ENCODE data around the gene ANTXRL. TPM values are rescaled to one million over a fixed set of nuclear protein-coding genes. Genes with fewer than 3 reads are reported as not detected.
"Not testable (repeated sequence)": the region's sequence is repeated elsewhere in the genome, so short reads cannot be mapped to it uniquely, and the experiment has no call there.

ANTXRL gene
- 0.57 TPM for total RNA-seq
- polyA plus RNA-seq: 0.39 TPM
- long read RNA-seq, donor 1: 0 reads
- long read RNA-seq, donor 2: 0 reads
- long read RNA-seq, donor 3: 0 reads
- long read RNA-seq, donor 4: 0 reads
- long read RNA-seq, donor 5, partial matches to known transcripts: 12 of 12 reads
- long read RNA-seq, donor 5, other reads (novel, unspliced or antisense): 0 of 12 reads
- long read RNA-seq, donor 6: 0 reads
- long read RNA-seq, donor 7: 0 reads
- long read RNA-seq, donor 8: 0 reads
- long read RNA-seq, donor 9: 0 reads
- long read RNA-seq, donor 10: 0 reads

DNA sequence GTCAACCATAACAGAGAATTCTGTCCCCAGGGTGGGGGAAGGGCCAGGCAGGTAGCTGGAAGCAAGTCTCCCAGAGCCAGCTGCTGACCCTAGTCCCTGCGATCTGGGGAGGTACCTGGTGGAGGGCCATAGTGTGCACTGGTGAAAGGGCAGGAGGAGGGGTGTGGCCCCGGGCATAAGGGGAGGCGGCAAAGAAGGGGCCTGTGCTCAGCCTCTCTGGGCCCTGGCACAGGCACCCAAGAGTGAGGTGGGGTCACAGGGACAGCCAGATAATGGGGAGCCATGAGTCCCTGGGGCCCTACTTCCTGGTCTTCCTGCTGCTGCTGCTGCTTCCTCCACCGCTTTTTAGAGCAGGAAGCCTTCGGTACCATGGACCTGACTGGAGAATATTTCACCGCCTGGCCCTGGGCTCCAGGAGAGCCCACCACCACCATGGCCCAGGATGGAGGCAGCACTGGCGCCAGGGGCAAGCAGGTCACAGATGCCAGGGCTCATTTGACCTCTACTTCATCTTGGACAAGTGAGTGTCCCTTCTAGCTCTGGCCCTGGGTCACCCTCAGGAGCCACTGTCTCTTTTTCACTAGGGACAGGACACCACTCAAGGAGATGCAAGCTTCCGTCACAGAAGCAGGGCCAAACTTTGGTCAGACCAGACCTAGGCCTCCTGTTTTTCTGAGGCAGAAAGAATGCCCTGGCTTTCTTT, at the start of gene ANTXRL:
ANTXRL (plus strand) TSS at position 7 of the 703 bp plus-strand sequence; CDS start at position 273, 266 bp downstream.
- Histone ChIP-seq H3K9me3 (ENCODE audit: control insufficient read depth in 2 of 2, insufficient read depth in 1 of 2, low read length in 1 of 2) (no peaks in the 10 kb centered on the region), H3K27me3 (ENCODE audit: control insufficient read depth in 2 of 2, insufficient read depth in 1 of 2, low read length in 1 of 2) (peaks cover 4 to 9% of the 10 kb centered on the region in 2 donors), H3K27ac (ENCODE audit: low read depth in 1 of 2, low read length in 1 of 2) (no peak within 1 kb of the TSS), H3K4me1 (ENCODE audit: control insufficient read depth in 2 of 2, insufficient read depth in 2 of 2, low read length in 2 of 2) (peaks cover 12 to 26% of the 10 kb centered on the region in 2 donors), H3K4me3 (ENCODE audit: low read length in 2 of 2) (no peak within 1 kb of the TSS), H3K36me3 (ENCODE audit: control insufficient read depth in 2 of 2, insufficient read depth in 2 of 2, low read length in 1 of 2) (no peaks in the 10 kb centered on the region)
- DNase-seq (ENCODE audit: low read depth in 6 of 9, low spot score in 9 of 9): no peak
- WGBS: 99% methylated on average over 8 of the region's 8 CpGs

DNA sequence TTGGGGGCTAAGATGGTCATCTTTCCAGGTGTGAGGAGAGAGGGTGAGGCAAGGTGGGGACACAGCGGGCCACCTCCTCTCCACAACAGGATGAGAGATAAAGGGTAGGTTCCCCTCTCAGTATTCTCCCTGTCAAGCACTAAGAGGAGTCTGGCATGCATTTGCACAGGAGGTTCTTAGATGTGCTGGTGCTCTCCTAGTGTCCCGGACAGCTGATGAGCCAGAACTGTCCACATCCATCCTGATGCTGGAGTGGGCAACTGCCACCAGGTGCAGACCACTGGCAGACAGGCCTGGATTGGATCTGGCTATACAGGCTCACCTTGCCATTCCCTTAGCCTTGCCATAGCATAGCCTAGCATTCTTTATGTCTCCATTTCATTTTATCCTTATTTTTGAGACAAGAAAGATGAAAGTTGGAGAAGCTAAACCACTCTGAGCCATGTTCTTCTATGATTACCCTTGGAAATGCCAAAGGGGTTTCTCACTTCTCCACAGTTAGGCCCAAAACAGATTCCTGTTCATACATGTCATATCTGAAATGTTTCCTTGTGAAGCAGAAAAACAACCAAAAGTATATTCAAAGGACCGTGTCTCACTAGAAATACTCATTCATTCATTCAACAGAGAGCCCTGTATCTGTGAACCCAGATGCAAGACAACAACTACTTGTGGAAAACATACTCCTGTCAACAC, 48.8 kb upstream of the ANTXRL start:
- Histone ChIP-seq H3K4me3 (ENCODE audit: low read length in 2 of 2) (no peak overlapping the region), H3K36me3 (ENCODE audit: control insufficient read depth in 2 of 2, insufficient read depth in 2 of 2, low read length in 1 of 2) (peaks cover 49 to 70% of the 10 kb centered on the region in 2 donors), H3K27me3 (ENCODE audit: control insufficient read depth in 2 of 2, insufficient read depth in 1 of 2, low read length in 1 of 2) (no peaks in the 10 kb centered on the region), H3K27ac (ENCODE audit: low read depth in 1 of 2, low read length in 1 of 2) (no peak overlapping the region), H3K4me1 (ENCODE audit: control insufficient read depth in 2 of 2, insufficient read depth in 2 of 2, low read length in 2 of 2) (no peaks in the 10 kb centered on the region), H3K9me3 (ENCODE audit: control insufficient read depth in 2 of 2, insufficient read depth in 1 of 2, low read length in 1 of 2) (peaks cover 0 to 3% of the 10 kb centered on the region in 2 donors)
- 96% methylated on average over 3 of the region's 3 CpGs for WGBS
- no peak for DNase-seq (ENCODE audit: low read depth in 6 of 9, low spot score in 9 of 9)

DNA sequence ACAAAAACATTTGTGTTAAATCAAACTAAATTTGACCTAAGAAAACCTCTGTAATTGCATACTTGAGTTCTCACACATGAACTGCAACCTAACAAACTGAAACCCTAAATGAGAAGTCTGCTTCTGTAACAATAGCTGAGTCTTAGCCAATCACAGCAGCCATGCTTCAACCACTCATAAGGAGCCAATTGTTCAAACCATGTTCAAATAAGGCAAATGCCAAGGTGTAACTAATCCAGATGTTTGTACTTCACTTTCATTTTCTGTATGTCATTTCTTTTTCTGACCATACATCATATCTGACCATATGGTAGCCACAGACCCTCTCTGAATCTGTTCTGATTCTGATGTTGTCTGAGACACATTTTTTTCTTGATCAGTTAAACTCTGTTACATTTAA, 47.5 kb upstream of the ANTXRL start:
- Histone ChIP-seq H3K36me3 (ENCODE audit: control insufficient read depth in 2 of 2, insufficient read depth in 2 of 2, low read length in 1 of 2) (peaks cover 45 to 61% of the 10 kb centered on the region in 2 donors), H3K4me1 (ENCODE audit: control insufficient read depth in 2 of 2, insufficient read depth in 2 of 2, low read length in 2 of 2) (no peaks in the 10 kb centered on the region), H3K27ac (ENCODE audit: low read depth in 1 of 2, low read length in 1 of 2) (no peak overlapping the region), H3K27me3 (ENCODE audit: control insufficient read depth in 2 of 2, insufficient read depth in 1 of 2, low read length in 1 of 2) (no peaks in the 10 kb centered on the region), H3K9me3 (ENCODE audit: control insufficient read depth in 2 of 2, insufficient read depth in 1 of 2, low read length in 1 of 2) (peaks cover 0 to 3% of the 10 kb centered on the region in 2 donors), H3K4me3 (ENCODE audit: low read length in 2 of 2) (no peak overlapping the region)
- no peak for DNase-seq (ENCODE audit: low read depth in 6 of 9, low spot score in 9 of 9)

DNA sequence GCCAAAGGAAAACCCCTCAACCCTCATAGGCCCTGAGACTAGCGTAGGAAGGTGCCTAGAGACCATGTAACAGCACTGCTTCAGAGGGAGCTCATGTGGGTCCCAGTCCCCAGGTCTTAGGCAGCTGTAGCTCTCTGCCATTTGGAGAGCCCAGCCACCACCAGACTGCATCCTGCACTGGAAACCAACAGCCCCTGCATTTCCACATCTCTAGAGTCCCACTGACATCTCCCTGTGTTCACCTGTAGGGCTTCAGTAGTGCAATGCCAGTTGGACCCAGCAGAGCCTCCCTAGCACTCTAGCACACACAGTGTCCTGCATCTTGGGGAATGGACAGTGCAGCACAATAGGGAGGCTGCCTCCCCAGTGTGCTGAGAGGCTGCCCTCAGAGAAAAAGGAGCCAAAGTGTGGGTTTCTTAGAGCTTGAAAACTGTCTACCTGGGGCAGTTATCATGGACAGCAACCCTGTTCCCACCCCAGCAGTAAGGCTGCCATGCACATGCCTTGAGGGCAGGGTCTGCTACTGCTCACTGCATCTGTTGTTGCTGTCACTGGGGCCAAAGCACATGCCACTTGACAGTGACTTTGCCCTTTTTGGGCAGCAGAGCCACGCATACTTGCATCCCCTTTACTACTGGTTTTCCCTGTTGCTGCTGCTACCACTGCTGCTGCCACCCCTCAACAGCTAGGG, 46.7 kb upstream of the ANTXRL start:
- Histone ChIP-seq H3K4me3 (ENCODE audit: low read length in 2 of 2) (no peak overlapping the region), H3K36me3 (ENCODE audit: control insufficient read depth in 2 of 2, insufficient read depth in 2 of 2, low read length in 1 of 2) (peaks cover 36 to 53% of the 10 kb centered on the region in 2 donors), H3K27ac (ENCODE audit: low read depth in 1 of 2, low read length in 1 of 2) (no peak overlapping the region), H3K9me3 (ENCODE audit: control insufficient read depth in 2 of 2, insufficient read depth in 1 of 2, low read length in 1 of 2) (no peaks in the 10 kb centered on the region), H3K4me1 (ENCODE audit: control insufficient read depth in 2 of 2, insufficient read depth in 2 of 2, low read length in 2 of 2) (no peaks in the 10 kb centered on the region), H3K27me3 (ENCODE audit: control insufficient read depth in 2 of 2, insufficient read depth in 1 of 2, low read length in 1 of 2) (no peaks in the 10 kb centered on the region)
- 100% methylated on average over 2 of the region's 2 CpGs for WGBS
- DNase-seq (ENCODE audit: low read depth in 6 of 9, low spot score in 9 of 9): no peak

GRCh38 chr10:46240684-46241565, 45.9 kb upstream of the ANTXRL start:
- H3K9me3 ChIP-seq (ENCODE audit: control insufficient read depth in 2 of 2, insufficient read depth in 1 of 2, low read length in 1 of 2): no peaks in the 10 kb centered on the region
- DNase-seq (ENCODE audit: low read depth in 6 of 9, low spot score in 9 of 9): no peak
- peaks cover 38 to 49% of the 10 kb centered on the region in 2 donors for H3K36me3 ChIP-seq (ENCODE audit: control insufficient read depth in 2 of 2, insufficient read depth in 2 of 2, low read length in 1 of 2)
- H3K27ac ChIP-seq (ENCODE audit: low read depth in 1 of 2, low read length in 1 of 2): no peak overlapping the region
- H3K4me3 ChIP-seq (ENCODE audit: low read length in 2 of 2): no peak overlapping the region
- H3K27me3 ChIP-seq (ENCODE audit: control insufficient read depth in 2 of 2, insufficient read depth in 1 of 2, low read length in 1 of 2): no peaks in the 10 kb centered on the region
- H3K4me1 ChIP-seq (ENCODE audit: control insufficient read depth in 2 of 2, insufficient read depth in 2 of 2, low read length in 2 of 2): no peaks in the 10 kb centered on the region
- 98% methylated on average over 2 of the region's 2 CpGs for WGBS

GRCh38 chr10:46245381-46245900, 41.4 kb upstream of the ANTXRL start:
- Histone ChIP-seq H3K36me3 (ENCODE audit: control insufficient read depth in 2 of 2, insufficient read depth in 2 of 2, low read length in 1 of 2) (peaks cover 41 to 42% of the 10 kb centered on the region in 2 donors), H3K9me3 (ENCODE audit: control insufficient read depth in 2 of 2, insufficient read depth in 1 of 2, low read length in 1 of 2) (no peaks in the 10 kb centered on the region), H3K27me3 (ENCODE audit: control insufficient read depth in 2 of 2, insufficient read depth in 1 of 2, low read length in 1 of 2) (no peaks in the 10 kb centered on the region), H3K4me1 (ENCODE audit: control insufficient read depth in 2 of 2, insufficient read depth in 2 of 2, low read length in 2 of 2) (no peaks in the 10 kb centered on the region), H3K27ac (ENCODE audit: low read depth in 1 of 2, low read length in 1 of 2) (no peak overlapping the region), H3K4me3 (ENCODE audit: low read length in 2 of 2) (no peak overlapping the region)
- 96% methylated on average over 9 of the region's 9 CpGs for WGBS
- no peak for DNase-seq (ENCODE audit: low read depth in 6 of 9, low spot score in 9 of 9)

DNA sequence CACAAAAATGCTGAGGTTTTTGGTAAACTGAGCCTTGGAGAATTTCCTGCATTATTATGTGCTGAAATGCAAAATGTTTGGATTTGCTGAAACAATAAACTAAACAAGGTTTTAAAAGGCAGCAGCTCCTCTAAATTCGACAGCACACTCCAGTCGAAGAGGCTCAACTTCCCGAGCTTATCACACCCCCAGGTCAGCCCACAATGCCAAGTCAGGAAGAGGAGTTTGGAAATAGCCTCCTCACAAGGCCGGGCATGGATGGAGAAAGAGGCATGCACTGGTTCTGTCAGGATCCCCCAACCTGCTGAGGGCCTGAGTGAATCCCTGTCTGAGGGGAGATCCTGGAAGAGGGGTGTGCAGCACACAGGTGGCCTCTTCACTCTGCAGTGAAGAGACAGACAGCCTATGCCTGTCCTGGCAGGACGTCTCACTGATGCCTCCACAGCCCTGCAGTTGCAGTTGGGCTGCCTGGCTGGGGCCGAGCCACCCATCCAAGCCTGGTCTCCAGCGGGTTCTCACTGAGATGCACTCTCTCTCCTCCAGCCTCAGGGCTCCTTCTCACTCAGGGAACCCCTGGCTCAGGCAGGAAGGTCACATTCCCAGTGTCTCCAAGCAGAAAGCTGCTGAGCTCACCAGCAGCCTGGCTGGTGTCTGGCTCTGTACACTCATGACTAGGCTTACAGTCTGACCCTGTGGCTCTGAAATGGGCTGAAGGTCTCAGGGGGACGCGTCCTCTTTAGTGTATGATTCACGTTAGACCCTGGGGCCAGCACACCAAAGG, 40.2 kb upstream of the ANTXRL start:
- not testable (repeated sequence) for H3K9me3 ChIP-seq (ENCODE audit: control insufficient read depth in 2 of 2, insufficient read depth in 1 of 2, low read length in 1 of 2); H3K27ac ChIP-seq (ENCODE audit: low read depth in 1 of 2, low read length in 1 of 2); H3K27me3 ChIP-seq (ENCODE audit: control insufficient read depth in 2 of 2, insufficient read depth in 1 of 2, low read length in 1 of 2); H3K4me3 ChIP-seq (ENCODE audit: low read length in 2 of 2); DNase-seq (ENCODE audit: low read depth in 6 of 9, low spot score in 9 of 9); H3K4me1 ChIP-seq (ENCODE audit: control insufficient read depth in 2 of 2, insufficient read depth in 2 of 2, low read length in 2 of 2)
- WGBS: 95% methylated on average over 10 of the region's 10 CpGs
- H3K36me3 ChIP-seq (ENCODE audit: control insufficient read depth in 2 of 2, insufficient read depth in 2 of 2, low read length in 1 of 2): peaks cover 42 to 44% of the 10 kb centered on the region in 2 donors

DNA sequence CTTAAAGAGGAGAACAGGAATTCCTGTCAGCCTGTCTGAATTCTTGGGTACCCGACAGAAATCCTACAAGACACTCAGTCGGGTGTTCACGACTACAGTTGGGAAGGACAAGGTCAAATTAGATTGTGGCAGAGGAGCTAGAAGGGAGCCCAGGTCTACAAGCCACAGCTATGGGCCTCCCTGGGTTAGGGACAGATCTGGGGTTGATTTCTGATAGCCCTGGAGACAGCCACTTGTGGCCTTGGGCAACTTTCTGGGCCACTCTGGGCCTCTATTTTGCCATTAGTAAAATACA, 39.7 kb upstream of the ANTXRL start:
- H3K27ac ChIP-seq (ENCODE audit: low read depth in 1 of 2, low read length in 1 of 2): no peak overlapping the region
- no peak overlapping the region for H3K4me3 ChIP-seq (ENCODE audit: low read length in 2 of 2)
- 100% methylated on average over 3 of the region's 3 CpGs for WGBS
- no peaks in the 10 kb centered on the region for H3K9me3 ChIP-seq (ENCODE audit: control insufficient read depth in 2 of 2, insufficient read depth in 1 of 2, low read length in 1 of 2)
- peaks cover 47 to 49% of the 10 kb centered on the region in 2 donors for H3K36me3 ChIP-seq (ENCODE audit: control insufficient read depth in 2 of 2, insufficient read depth in 2 of 2, low read length in 1 of 2)
- no peaks in the 10 kb centered on the region for H3K4me1 ChIP-seq (ENCODE audit: control insufficient read depth in 2 of 2, insufficient read depth in 2 of 2, low read length in 2 of 2)
- no peaks in the 10 kb centered on the region for H3K27me3 ChIP-seq (ENCODE audit: control insufficient read depth in 2 of 2, insufficient read depth in 1 of 2, low read length in 1 of 2)
- no peak for DNase-seq (ENCODE audit: low read depth in 6 of 9, low spot score in 9 of 9)
